ENCODE measurements around the gene AAMP.
"Not testable (repeated sequence)": the region's sequence is repeated elsewhere in the genome, so short reads cannot be mapped to it uniquely, and the experiment has no call there.

Gene AAMP

DNA sequence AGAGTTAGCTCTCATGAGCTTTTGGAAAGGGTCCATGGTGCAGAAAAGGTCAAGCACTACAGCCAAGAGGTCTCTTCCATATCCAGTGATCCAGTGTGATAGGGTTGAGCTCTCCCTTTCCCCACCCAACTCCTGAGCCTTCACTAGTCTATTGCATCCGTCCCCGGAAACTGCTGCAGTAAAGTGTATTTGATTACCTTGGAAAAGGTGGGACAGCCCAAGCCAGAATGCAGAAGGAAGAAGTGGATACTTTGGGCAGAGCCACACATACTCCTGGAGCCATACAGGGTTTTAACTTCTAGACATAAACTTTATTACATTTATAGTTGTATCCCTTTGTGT lies 3.9 kb upstream of the AAMP start:
- no peak for DNase-seq

DNA sequence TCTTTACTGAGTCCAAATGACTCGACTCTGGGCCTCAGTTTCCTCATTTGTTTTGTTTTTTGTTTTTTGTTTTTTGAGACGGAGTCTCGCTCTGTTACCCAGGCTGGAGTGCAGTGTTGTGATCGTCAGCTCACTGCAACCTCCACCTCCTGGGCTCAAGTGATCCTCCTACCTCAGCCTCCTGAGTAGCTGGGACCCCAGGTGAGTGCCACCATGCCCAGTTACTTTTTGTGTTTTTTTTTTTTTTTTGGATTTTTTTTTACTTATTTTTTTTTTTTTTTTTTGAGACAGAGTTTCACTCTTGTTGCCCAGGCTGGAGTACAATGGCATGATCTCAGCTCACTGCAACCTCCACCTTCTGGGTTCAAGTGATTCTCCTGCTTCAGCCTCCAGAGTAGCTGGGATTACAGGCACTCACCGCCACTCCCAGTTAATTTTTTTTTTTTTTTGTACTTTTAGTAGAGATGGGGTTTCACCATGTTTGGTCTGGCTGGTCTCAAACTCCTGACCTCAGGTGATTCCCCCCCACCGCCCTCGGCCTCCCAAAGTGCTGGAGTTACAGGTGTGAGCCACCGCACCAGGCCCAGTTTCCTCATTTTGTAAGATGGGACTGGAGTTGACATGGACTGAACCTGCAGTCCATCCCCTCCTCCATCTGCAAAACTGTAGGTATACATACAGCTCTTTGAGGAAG lies 3.4 kb upstream of the AAMP start:
- not testable (repeated sequence) for DNase-seq

DNA sequence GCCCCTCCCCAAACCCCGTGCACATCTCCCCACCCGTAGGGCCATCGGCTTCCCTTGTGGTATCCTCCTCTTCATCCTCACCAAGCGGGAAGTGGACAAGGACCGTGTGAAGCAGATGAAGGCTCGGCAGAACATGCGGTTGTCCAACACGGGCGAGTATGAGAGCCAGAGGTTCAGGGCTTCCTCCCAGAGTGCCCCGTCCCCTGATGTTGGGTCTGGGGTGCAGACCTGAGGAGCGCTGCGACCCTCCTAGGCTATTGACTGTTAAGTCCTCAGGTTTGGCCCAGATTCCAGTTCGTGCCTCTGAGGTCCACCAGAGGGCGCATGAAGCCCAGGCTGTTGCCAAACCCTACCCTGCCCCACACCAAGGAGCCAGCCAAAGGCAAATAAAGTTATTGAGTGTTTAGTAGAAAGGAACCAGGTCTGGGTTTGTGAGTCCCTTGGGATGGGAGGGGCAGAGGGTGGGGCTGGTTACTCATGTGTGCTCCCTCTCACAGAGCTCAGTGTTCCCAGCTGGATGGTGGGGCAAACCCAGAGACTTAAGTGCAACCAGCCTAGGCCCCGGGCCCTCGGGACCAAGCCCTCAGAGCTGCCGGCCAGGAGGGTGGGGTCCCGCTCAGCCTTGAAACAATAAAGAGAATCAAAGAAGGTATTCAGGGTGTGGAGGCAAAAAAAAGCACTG lies 2.7 kb upstream of the AAMP start:
- DNase-seq, result peak; percentile 95

DNA sequence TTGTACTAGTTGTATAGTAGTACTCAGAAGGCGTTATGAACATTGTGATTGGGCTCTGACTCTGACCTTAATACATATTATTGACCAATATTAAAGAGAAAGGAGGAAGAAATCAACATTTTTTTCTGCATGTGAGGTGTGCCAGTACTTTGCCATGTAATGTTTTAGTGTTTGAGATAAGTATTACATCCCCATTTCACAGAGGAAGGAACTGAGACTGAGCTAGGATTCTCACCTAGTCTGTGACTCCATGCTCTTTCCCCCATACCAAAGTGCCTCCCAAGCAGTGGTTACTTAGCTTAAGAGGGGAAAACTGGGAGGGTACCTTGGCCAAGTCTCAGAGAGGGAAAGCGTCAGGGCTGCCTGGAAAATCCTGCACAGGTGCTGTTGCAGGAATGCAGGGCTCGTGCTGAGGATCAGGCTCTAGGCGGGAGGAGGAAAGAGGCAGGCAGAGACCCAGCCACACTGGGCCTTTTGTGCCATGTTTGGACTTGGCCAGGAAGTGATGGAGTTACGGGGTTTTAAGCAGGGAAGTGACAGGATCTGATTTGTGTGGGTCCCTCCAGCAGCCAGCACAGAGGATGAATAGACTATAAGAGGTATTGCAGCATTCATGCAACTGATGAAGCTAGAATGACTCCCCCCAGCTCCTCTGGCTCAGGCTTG lies 2.1 kb upstream of the AAMP start:
- peak; percentile 34 for DNase-seq

DNA sequence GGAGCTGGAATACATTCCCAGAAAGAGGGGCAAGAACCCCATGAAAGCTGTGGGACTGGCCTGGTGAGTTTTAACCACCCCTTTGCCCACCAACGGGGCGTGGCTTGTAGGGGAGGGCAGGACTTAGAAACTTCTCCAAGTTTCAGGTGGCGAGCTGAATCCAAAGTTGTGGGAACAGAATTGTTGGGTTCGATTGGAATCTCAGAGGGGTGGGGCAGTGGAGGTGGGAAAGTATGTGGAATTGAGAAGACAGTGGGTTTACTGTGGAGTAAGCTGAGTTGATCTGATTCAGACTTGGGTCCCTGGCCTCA lies 1.5 kb upstream of the AAMP start:
- peak; percentile 42 for DNase-seq

DNA sequence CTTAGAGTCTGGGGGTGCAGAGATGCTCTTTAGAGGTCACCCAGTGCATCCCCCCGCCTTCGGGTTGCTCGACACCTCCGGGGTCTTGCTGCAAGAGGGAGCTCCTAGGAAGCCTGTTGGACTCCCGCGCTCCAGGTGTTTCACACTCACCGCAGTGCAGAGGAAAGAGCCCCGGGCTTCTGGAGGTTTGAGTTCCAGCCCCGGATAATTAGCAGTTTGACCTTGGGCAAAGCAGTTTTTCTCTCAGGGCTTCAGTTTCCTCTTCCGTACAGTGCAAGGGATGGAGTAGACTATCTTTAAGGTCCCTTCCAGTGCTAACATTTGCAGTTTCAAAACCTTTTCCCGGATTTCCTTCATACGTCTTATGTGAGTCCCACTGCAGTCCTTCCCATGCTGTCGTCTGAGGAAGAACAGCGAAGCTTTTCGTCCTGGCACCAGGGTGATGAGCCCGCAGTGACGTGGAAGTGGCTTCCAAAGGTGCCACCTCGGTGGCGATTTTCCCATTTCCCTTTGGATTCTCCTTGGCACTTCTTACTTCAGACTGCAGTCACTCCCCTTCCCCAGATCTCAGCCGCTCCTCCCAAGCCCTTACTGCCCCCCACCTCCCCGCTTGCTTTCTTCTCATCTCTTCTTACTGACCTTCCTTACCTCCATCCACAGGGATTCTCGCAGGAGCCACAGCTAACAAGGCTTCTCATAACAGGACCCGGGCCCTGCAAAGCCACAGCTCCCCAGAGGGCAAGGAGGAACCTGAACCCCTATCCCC lies 967 bp upstream of the AAMP start:
- DNase-seq, result peak; percentile 45

DNA sequence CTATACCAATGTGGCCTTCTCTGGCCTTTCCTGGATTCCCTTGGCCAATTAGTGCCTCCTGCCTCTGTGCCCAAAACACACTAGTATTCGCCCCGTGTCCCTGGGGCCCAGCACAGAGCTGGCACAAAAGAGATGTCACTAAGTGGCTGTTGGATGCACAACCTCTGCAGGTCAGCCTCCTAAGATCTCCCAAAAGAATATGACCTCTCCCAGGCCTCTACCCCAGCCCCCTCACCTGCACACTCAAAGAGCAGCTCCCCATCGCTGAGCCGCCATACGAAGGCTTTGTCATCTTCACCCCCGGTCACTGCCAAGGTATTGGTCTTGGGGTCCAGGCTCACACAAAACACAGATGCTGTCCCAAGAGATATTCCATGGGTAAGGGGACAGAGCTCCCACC lies 2.7 kb downstream of the AAMP start:
- DNase-seq, result no peak

DNA sequence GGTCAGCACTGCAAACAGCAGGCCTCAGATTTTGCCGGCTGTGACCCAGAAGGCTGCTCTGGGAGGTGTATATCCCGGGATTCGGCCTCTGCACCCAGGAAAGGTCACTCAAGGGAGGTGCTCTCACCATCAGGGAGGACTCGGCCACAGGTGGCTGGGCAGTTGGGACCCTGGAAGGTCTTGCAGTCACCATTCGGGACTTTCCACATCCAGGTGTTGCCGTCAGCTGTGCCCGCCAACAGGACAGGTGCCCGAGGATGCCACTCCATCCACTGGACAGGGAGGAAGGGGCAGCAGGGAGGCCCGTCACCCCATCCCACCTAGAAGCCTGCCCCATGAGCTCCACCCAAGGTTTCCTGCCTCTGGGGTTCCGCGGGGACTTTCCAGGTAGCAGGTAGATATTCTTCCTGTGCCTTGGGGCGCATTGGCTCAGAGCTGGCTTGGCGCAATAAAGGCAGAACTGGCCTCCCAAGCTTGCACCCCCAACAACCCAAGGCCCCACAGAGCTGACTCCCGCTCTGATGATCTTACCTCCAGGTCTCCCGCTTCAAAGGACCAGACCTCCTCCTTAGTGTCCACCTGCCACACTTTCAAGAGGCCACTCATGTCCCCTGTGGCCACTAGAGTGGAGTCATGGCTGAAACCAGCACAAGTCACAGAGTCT lies 3.5 kb downstream of the AAMP start:
- DNase-seq, result no peak

DNA sequence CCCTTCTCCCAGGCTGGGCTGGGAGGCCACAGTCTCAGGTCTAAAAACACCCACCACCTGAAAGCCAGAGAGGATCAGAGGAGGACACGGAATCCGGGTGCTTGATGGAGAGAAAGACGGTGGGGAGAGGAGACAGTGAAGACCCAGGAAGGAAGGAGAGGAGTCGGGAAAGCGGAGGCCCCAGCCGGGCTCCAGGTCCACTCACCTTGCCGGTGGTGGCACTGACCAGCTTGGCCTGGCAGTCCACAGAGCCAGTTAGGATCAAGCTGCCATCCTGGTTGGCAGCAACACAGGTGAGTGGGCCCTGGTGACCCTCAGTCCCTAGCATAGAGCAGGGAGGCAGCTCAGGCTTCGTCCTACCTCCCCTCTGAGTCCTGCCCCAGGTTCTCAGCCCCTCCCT lies 4.3 kb downstream of the AAMP start:
- no peak for DNase-seq

DNA sequence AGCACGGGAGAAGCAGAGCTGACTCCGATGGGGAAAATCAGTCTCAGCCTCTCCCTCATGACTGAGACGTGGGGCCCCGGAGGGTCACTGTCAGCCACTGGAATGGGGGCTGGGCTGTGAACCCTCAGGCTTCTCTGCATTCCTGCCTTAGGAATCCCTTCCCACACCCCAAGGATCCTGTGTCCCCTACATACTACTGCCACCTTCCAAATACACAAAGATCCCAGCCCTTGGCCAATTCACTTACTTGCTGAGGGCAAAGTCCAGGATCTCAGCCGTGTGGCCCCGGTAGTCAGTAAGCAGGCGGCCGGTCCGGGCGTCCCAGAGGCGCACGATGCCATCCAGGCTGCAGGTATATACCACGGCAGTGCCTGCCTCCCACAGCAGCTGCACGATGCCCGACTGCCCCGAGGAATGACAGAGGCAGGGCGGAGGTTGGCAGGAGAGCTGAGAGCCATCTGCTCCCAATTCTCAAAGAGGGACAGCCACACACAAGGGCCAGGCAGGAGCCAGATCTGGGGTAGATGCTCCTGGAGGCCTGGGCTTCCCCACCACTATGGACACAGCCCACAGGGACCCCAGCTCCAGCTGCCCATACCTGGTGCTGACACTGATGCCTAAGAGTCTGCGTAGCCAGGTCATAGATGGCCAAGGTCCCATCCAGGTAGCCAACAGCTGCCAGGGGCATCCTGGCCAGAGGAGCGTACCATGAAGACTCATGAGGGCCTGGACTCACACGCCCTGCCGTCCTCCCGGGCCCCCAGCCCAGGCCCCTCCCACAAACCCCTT lies 5.0 kb downstream of the AAMP start:
- no peak for DNase-seq

DNA sequence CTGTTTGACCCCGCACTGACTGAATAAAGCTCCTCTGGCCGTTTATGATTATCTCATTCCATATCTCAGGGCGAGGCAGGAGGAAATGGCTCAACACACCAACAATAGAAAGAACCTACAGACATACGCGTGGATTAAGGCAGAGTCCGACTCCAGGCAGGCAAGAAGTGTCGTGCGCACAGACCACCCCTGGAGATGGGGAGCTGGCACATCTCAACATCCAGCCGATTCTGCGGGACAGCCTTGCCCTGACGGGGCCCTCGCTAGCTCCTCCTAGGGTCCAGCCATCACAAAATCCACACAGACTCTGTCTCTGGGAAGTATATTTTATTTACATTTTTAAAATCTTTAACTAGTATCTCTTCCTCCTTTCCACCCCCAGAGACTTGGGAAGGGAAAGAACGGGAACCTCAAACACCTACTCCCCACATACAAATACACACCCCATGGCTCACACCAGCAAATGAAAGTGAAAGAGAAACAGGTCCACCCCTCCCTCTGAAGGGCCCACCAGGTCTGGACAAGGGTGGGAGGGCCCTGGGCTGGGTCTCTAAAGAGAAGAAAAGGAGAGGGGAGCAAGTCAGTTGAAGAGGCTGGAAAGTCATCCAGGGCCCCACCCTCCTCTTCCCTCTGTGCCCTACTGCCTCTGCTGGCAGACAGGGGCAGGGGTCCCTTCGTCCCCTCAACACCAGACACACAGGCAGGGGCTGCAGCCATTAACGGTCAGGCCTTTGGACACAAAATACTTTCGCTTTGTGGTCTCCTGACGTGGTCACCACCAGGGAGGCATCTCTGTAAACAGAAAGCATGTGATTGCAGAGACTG lies 5.9 kb downstream of the AAMP start:
- DNase-seq, result no peak

DNA sequence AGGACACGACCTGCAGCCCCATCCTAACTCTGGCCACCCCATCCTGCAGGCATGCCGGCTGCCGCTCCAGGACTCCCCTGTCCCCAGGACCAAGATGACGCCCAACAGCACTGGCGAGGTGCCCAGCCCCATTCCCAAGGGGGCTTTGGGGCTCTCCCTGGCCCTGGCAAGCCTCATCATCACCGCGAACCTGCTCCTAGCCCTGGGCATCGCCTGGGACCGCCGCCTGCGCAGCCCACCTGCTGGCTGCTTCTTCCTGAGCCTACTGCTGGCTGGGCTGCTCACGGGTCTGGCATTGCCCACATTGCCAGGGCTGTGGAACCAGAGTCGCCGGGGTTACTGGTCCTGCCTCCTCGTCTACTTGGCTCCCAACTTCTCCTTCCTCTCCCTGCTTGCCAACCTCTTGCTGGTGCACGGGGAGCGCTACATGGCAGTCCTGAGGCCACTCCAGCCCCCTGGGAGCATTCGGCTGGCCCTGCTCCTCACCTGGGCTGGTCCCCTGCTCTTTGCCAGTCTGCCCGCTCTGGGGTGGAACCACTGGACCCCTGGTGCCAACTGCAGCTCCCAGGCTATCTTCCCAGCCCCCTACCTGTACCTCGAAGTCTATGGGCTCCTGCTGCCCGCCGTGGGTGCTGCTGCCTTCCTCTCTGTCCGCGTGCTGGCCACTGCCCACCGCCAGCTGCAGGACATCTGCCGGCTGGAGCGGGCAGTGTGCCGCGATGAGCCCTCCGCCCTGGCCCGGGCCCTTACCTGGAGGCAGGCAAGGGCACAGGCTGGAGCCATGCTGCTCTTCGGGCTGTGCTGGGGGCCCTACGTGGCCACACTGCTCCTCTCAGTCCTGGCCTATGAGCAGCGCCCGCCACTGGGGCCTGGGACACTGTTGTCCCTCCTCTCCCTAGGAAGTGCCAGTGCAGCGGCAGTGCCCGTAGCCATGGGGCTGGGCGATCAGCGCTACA lies 7.0 kb downstream of the AAMP start:
- DNase-seq, result no peak

DNA sequence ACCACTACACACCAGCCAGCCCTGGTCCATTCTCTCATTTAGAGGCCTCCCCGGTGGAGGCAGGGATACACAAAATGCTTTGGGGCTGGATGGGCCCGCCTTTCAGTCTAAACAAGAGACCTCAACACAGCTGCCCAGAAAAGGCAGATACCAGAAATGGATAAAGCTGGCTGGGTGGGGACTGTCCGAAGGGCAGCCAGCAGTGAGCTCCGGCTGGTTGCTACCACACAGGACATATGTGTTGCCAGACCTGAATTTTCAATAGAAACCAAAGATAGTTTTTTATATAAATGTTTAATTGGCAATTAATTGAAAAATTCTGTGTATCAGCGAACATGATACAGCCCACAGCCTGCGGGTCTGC lies 7.7 kb downstream of the AAMP start:
- no peak for DNase-seq

DNA sequence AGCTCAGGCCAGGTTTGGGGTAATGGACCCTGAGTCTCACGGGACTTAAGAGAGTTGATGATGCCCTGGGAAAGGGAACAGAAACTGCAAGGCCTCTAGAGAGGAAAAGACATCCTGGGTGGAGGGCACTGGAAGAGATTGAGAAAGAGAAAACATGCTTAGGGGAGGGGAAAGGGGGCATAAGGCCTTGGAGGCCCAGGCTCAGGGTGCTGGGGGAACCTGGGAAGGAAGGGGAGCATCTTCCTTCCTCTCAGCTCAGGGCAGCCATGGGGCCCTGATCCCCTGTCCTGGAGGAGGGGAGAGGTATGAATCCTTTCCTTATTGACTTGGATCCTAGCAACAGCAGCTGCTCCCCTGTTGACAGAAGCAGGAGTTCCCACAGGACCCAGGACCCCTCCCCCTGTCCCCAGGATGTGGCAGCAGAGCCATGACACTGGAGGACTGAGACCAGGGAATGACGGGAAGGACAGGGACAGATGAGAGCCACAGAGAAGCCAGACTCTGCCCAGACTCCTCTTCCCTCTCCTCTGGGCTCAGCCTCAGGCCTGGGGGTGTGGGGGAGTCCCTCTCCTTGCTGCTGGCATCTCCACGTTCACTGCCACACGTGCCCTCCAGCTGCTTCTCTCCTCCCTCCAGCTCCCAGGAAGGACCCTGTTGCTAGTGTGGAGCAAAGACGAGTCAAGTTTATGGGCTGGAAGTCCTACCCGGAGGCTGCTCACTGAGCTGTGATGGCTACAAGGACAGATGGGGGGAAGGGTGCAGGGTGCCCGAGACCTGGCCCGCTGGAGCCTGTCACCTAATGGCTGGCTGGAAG lies 8.3 kb downstream of the AAMP start:
- no peak for DNase-seq

DNA sequence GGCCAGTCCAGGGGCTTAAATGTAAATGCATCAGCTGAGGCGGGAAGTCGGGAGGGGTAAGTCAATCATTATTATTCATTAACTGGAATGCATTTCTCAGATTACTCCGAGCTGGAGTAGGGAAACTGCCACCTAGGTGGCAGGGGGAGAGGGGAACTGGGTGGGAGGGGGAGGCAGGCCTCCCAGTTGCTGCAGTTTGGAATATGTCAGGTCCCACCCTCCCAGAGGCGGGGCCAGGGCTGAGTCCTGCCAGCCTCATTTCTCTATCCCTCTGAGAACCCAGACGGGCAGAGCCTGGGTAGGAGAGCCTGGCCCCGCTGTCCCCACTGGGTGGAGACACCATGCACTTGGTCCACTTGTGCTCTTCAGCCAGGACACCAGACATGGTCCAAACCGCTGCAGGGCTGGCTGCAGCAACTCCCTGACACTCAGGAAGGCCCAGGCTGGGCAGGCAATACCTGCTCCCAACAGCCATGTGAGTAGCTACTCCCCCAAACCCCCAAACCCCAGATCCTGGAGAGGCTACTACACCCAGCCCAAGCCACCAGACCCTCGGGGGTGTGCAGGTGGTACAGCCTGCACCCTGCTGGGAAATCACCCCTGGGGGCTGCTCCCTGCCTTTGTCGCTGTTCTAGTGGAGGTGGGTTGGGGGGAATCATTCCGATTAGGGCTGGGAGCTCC lies 9.1 kb downstream of the AAMP start, which contains the start of gene GPBAR1:
GPBAR1 (plus strand) TSS at position 274 of the 681 bp plus-strand sequence. CDS start 1,710 bp downstream, outside the sequence.
- peak; percentile 24 for DNase-seq

DNA sequence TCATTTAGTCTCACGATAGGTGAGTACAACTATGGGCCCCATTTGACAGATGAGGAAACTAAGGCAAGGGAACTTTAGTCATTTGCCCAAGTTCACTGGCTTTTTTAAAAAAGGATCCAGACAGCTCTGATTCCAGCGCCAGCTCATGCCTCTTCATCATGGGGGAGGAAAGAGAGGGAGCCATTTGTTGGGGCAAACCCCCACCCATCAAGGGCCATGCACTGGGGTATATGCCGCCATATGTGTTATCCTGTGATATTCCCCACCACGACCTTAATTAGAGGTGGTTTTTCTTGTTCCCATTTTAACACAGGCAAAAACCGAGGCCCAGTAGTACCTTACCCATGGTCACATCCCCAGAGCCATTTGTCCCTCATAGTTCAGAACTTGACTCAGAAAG lies 9.8 kb downstream of the AAMP start:
- no peak for DNase-seq

DNA sequence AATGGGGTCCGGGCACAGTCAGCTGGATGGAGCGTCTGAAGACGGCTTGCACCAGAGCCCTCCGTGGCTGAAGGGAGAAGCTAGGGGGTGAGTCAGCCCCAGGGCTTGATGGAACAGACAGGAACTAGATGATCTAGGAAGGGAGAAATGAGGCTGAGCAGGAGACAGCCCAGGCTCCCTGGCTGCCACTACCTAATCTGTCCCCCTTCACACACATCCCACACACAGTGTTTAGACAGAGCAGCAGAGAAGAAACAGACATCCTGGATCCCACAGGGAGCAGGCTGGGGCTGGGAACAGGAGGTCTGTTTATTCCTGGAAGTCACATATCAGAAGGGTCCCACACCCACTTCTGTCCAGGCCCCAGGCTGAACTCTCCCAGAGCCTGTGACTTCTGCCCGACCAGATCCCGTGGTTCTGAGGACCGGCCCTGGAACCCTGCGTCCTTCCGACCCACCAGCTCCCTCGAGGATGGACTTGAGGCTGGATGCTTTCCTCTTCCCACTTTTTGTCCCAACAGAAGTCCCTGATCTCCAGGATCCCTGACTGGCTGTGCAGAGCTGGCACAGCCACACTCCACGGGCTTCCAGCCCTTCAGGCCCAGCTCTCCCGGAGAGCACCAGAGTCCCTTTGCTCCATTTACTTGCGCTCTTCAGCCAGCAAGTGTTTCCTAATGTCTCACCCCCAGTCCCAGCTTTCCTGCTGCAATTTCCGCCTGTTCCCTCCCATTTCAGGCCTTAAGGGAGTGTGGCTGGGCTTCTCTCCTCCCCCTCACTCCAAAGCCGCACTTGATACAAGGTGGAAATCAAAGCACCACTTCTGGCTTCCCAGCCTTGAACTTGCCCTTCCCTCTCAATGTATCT lies 10.6 kb downstream of the AAMP start:
- no peak for DNase-seq
